Right lobe of liver (tissue), 4 donors: ENCODE results near the gene DNAJB8.

Experiments
- POLR2A ChIP-seq: fragments of 450-650 bp; IDR thresholded peaks from one replicate; pipeline ENCODE4 v1.6.1; 2017; ENCODE audit warnings: antibody characterized with exemption, mild to moderate bottlenecking
- TF ChIP-seq, protein P1 (sequence below), 4 donors: fragments of 200-600 bp in 3 of 4; fragments of 450-650 bp in 1 of 4; IDR thresholded peaks; one replicate each; pipeline versions ENCODE4 v1.5.1 to v1.8.0; 2016 to 2022; ENCODE audit warnings: antibody characterized with exemption in 4 of 4, mild to moderate bottlenecking in 2 of 4
- donor health status: DM: no; HTN: no; CAD: no.
- donor health status: DM: no; HTN: no; CAD: no.
- donor health status: DM: no; HTN: yes; CAD: no.

DNA sequence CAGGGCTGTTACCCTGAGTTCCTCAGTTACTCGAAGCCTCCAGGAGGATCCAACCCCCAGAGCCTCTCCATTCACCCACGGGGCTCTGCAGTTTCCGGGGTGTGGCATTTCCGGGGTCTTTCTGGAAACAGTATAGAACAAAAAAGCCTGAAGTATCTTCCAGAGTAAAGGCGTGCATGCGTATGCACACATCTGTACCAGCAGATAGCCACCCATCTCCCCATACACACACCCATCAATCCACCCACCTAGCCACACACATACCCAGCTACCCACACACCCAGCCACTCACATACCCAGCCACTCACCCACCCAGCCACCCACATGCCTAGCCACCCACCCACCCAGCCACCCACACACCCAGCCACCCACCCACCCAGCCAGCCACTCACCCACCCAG lies 2.9 kb upstream of the DNAJB8 start:
- TF ChIP-seq, protein P1, sequence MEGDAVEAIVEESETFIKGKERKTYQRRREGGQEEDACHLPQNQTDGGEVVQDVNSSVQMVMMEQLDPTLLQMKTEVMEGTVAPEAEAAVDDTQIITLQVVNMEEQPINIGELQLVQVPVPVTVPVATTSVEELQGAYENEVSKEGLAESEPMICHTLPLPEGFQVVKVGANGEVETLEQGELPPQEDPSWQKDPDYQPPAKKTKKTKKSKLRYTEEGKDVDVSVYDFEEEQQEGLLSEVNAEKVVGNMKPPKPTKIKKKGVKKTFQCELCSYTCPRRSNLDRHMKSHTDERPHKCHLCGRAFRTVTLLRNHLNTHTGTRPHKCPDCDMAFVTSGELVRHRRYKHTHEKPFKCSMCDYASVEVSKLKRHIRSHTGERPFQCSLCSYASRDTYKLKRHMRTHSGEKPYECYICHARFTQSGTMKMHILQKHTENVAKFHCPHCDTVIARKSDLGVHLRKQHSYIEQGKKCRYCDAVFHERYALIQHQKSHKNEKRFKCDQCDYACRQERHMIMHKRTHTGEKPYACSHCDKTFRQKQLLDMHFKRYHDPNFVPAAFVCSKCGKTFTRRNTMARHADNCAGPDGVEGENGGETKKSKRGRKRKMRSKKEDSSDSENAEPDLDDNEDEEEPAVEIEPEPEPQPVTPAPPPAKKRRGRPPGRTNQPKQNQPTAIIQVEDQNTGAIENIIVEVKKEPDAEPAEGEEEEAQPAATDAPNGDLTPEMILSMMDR (IDR thresholded peaks at IDR 0.05) = no peak
- no peak for TF ChIP-seq POLR2A
